ENCODE measurements around the gene CPE. TPM values are rescaled to one million over a fixed set of nuclear protein-coding genes. Genes with fewer than 3 reads are reported as not detected.

The CPE gene
- polyA plus RNA-seq, 1 of the 3 experiments (the other 2 are of a cell fraction), result 18.2 TPM

DNA sequence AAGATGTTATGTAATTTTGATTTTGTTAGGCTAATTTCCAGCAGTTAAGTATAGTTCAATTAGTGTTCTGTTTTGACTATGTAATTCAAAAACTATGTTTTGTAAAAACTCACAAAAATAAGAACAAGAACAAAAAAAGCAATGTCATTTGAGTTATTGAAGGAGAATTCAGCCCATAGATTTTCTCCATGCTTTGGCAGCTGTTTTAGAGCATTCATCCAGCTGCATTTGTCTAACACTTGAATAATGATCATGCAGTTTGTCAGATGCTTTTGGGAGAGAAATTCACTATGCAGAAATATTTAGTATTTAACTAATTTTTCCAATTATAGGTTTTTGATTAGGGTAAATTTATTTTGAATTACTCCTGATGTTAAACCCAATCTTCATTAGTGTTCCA is 14.2 kb downstream of the CPE start:
- H3K9me2 ChIP-seq, result no peaks in the 10 kb centered on the region
- H2AFZ ChIP-seq (ENCODE audit: low read depth), result no peak overlapping the region
- no peaks in the 10 kb centered on the region for H3F3A ChIP-seq (replicated peaks; ENCODE audit: insufficient read depth)
- TF ChIP-seq, protein P1, sequence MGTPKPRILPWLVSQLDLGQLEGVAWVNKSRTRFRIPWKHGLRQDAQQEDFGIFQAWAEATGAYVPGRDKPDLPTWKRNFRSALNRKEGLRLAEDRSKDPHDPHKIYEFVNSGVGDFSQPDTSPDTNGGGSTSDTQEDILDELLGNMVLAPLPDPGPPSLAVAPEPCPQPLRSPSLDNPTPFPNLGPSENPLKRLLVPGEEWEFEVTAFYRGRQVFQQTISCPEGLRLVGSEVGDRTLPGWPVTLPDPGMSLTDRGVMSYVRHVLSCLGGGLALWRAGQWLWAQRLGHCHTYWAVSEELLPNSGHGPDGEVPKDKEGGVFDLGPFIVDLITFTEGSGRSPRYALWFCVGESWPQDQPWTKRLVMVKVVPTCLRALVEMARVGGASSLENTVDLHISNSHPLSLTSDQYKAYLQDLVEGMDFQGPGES (IDR thresholded peaks at IDR 0.05; ENCODE audit: low read depth, low read length), result no peak
- TF ChIP-seq, protein P2, sequence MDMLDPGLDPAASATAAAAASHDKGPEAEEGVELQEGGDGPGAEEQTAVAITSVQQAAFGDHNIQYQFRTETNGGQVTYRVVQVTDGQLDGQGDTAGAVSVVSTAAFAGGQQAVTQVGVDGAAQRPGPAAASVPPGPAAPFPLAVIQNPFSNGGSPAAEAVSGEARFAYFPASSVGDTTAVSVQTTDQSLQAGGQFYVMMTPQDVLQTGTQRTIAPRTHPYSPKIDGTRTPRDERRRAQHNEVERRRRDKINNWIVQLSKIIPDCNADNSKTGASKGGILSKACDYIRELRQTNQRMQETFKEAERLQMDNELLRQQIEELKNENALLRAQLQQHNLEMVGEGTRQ (IDR thresholded peaks at IDR 0.05; ENCODE audit: borderline replicate concordance, low read depth, low read length), result no peak
- TF ChIP-seq GATA2 (CRISPR knock-in tag; IDR thresholded peaks at IDR 0.05) (no peak), NRF1 (IDR thresholded peaks at IDR 0.05; ENCODE audit: low read depth, low read length) (no peak), TCF12 (IDR thresholded peaks at IDR 0.05) (no peak), YY1 (IDR thresholded peaks at IDR 0.05; ENCODE audit: low read depth) (no peak), NFIC (IDR thresholded peaks at IDR 0.05; ENCODE audit: borderline replicate concordance) (no peak), FOXM1 (IDR thresholded peaks at IDR 0.05; ENCODE audit: low read depth) (no peak), RAD21 (IDR thresholded peaks at IDR 0.05; ENCODE audit: low read length) (no peak), EP300 (IDR thresholded peaks at IDR 0.05; ENCODE audit: borderline replicate concordance in 1 of 2, low read depth in 1 of 2, low read length in 1 of 2) (no peak), MXI1 (IDR thresholded peaks at IDR 0.05; ENCODE audit: low read depth, low read length) (no peak), FOXJ3 (CRISPR knock-in tag; IDR thresholded peaks at IDR 0.05) (no peak), RCOR1 (IDR thresholded peaks at IDR 0.05; ENCODE audit: low read length) (no peak)
- TF ChIP-seq, protein P3, sequence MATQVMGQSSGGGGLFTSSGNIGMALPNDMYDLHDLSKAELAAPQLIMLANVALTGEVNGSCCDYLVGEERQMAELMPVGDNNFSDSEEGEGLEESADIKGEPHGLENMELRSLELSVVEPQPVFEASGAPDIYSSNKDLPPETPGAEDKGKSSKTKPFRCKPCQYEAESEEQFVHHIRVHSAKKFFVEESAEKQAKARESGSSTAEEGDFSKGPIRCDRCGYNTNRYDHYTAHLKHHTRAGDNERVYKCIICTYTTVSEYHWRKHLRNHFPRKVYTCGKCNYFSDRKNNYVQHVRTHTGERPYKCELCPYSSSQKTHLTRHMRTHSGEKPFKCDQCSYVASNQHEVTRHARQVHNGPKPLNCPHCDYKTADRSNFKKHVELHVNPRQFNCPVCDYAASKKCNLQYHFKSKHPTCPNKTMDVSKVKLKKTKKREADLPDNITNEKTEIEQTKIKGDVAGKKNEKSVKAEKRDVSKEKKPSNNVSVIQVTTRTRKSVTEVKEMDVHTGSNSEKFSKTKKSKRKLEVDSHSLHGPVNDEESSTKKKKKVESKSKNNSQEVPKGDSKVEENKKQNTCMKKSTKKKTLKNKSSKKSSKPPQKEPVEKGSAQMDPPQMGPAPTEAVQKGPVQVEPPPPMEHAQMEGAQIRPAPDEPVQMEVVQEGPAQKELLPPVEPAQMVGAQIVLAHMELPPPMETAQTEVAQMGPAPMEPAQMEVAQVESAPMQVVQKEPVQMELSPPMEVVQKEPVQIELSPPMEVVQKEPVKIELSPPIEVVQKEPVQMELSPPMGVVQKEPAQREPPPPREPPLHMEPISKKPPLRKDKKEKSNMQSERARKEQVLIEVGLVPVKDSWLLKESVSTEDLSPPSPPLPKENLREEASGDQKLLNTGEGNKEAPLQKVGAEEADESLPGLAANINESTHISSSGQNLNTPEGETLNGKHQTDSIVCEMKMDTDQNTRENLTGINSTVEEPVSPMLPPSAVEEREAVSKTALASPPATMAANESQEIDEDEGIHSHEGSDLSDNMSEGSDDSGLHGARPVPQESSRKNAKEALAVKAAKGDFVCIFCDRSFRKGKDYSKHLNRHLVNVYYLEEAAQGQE (IDR thresholded peaks at IDR 0.05; ENCODE audit: low read depth, low read length), result no peak
- POLR2A ChIA-PET, result no interaction called here
- no peaks in the 10 kb centered on the region for H3K9me3 ChIP-seq
- H4K20me1 ChIP-seq (ENCODE audit: insufficient read depth), result no peaks in the 10 kb centered on the region
- no peak for DNase-seq
- no peaks in the 10 kb centered on the region for H3K36me3 ChIP-seq (replicated peaks in 1 of 2; ENCODE audit: control insufficient read depth in 1 of 2, insufficient read depth in 2 of 2, low read length in 1 of 2)
- no peaks in the 10 kb centered on the region for H3K79me2 ChIP-seq (ENCODE audit: insufficient read depth)
- no peak overlapping the region for H3K4me2 ChIP-seq
- no peaks in the 10 kb centered on the region; a peak in 1 of 4 replicates for H3K4me1 ChIP-seq (ENCODE audit: control insufficient read depth in 1 of 2, insufficient read depth in 2 of 2, low read depth in 1 of 2, low read length in 1 of 2)
- no peak overlapping the region for H3K9ac ChIP-seq
- CTCF ChIA-PET, result interaction anchor here (1.5 to 2.2 kb wide), 2 partner anchors 9 to 262 kb away, joined by 4 to 7 read pairs; no protein-coding TSS in a partner anchor
- no peak overlapping the region for H3K27ac ChIP-seq (ENCODE audit: low read depth in 2 of 2, low read length in 1 of 2)
- no peak overlapping the region for H3K4me3 ChIP-seq (ENCODE audit: low read depth in 2 of 2, low read length in 1 of 2)
- H3K27me3 ChIP-seq (ENCODE audit: insufficient read depth), result no peaks in the 10 kb centered on the region
